Smooth muscle cell of the brain vasculature (primary cell): ENCODE measurements around the gene PTPRA.
"Not testable (repeated sequence)": the region's sequence is repeated elsewhere in the genome, so short reads cannot be mapped to it uniquely, and the experiment has no call there.

Source experiments
- DNase-seq: peaks from one replicate; pipeline ENCODE4 v3.0.0-alpha.2; 2012; ENCODE audit warnings: low read depth, low spot score

The PTPRA gene

GRCh38 chr20:2889797-2890196, 16.5 kb downstream of the PTPRA start:
- no peak for DNase-seq

GRCh38 chr20:2890742-2891141, 17.5 kb downstream of the PTPRA start:
- no peak for DNase-seq

GRCh38 chr20:2891343-2891742, 18.1 kb downstream of the PTPRA start:
- DNase-seq = no peak

- no peak for DNase-seq
Observed at GRCh38 chr20:2892376-2892775, 19.1 kb downstream of the PTPRA start.

- DNase-seq = no peak
Observed at GRCh38 chr20:2894221-2894620, 20.9 kb downstream of the PTPRA start.

- not testable (repeated sequence) for DNase-seq
Observed at GRCh38 chr20:2895154-2895553, 21.9 kb downstream of the PTPRA start.

- DNase-seq = no peak
Observed at GRCh38 chr20:2899243-2899642, 26.0 kb downstream of the PTPRA start.

- DNase-seq = no peak
Observed at GRCh38 chr20:2900845-2901592, 27.7 kb downstream of the PTPRA start.

GRCh38 chr20:2902291-2902690, 29.0 kb downstream of the PTPRA start:
- no peak for DNase-seq

GRCh38 chr20:2902818-2903217, 29.5 kb downstream of the PTPRA start:
- no peak for DNase-seq

GRCh38 chr20:2903686-2904085, 30.4 kb downstream of the PTPRA start:
- DNase-seq = no peak

- no peak for DNase-seq
Observed at GRCh38 chr20:2907519-2907918, 34.2 kb downstream of the PTPRA start.

- DNase-seq = no peak
Observed at GRCh38 chr20:2909953-2910352, 36.7 kb downstream of the PTPRA start.

- DNase-seq = no peak
Observed at GRCh38 chr20:2911200-2911599, 37.9 kb downstream of the PTPRA start.

- DNase-seq = peak; percentile 6
Observed at GRCh38 chr20:2914160-2914559, 40.9 kb downstream of the PTPRA start.

- DNase-seq = no peak
Observed at GRCh38 chr20:2917266-2917665, 44.0 kb downstream of the PTPRA start.

- no peak for DNase-seq
Observed at GRCh38 chr20:2918096-2919049, 45.1 kb downstream of the PTPRA start.

GRCh38 chr20:2919518-2920245, 46.4 kb downstream of the PTPRA start:
- no peak for DNase-seq

- no peak for DNase-seq
Observed at GRCh38 chr20:2920473-2920872, 47.2 kb downstream of the PTPRA start.

GRCh38 chr20:2921506-2921905, 48.2 kb downstream of the PTPRA start:
- no peak for DNase-seq

- DNase-seq = no peak
Observed at GRCh38 chr20:2922957-2923356, 49.7 kb downstream of the PTPRA start.

GRCh38 chr20:2930538-2930937, 57.3 kb downstream of the PTPRA start:
- no peak for DNase-seq
